ENCODE measurements around the gene PEAR1.

The PEAR1 gene, protein sequence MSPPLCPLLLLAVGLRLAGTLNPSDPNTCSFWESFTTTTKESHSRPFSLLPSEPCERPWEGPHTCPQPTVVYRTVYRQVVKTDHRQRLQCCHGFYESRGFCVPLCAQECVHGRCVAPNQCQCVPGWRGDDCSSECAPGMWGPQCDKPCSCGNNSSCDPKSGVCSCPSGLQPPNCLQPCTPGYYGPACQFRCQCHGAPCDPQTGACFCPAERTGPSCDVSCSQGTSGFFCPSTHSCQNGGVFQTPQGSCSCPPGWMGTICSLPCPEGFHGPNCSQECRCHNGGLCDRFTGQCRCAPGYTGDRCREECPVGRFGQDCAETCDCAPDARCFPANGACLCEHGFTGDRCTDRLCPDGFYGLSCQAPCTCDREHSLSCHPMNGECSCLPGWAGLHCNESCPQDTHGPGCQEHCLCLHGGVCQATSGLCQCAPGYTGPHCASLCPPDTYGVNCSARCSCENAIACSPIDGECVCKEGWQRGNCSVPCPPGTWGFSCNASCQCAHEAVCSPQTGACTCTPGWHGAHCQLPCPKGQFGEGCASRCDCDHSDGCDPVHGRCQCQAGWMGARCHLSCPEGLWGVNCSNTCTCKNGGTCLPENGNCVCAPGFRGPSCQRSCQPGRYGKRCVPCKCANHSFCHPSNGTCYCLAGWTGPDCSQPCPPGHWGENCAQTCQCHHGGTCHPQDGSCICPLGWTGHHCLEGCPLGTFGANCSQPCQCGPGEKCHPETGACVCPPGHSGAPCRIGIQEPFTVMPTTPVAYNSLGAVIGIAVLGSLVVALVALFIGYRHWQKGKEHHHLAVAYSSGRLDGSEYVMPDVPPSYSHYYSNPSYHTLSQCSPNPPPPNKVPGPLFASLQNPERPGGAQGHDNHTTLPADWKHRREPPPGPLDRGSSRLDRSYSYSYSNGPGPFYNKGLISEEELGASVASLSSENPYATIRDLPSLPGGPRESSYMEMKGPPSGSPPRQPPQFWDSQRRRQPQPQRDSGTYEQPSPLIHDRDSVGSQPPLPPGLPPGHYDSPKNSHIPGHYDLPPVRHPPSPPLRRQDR

DNA sequence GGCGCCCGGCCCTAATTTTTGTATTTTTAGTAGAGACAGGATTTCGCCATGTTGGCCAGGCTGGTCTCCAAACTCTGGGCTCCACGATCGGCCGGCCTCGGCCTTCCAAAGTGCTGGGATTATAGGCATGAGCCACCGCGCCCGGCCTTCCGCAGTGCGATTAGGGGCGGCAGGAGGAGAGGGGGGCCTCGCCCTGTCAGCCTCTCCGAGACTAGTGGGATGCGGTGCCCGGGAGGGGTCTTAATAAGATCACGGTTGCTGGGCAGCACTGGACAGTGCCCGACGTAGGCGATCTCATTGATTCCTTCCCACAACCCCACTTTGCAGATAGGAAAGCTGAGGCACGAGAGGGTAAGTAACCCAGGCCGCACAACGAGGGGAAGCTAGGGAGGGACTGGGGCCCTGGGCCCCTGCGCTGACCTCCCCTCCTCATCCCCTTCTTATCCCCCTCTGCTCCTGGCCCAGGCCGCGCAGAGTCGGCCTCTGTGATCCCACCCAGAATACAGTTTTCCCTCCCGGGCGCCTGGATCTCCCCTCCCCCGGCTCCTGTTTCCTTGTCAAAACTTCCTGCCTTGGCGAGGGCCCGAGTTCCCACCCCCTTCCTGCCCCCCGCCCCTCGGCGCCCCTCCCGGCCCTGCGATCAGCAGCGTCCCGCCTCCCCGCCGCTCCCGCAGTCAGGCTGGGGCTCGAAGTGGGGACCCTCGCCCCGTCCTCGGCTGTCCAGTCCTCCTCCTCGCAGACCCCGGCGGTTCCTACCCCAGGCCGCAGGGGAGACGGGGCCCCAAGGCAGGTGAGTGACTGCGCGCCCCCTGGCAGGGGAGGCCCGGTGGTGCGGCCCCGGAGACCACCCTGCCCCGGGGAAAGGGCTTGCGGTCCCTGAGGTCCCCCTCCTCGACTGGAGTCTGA, at the start of gene PEAR1:
Gene PEAR1, plus strand, starts transcription at position 671 of the 906 bp plus-strand sequence. CDS start 10,209 bp downstream, outside the sequence.
- DNase-seq: no peak

DNA sequence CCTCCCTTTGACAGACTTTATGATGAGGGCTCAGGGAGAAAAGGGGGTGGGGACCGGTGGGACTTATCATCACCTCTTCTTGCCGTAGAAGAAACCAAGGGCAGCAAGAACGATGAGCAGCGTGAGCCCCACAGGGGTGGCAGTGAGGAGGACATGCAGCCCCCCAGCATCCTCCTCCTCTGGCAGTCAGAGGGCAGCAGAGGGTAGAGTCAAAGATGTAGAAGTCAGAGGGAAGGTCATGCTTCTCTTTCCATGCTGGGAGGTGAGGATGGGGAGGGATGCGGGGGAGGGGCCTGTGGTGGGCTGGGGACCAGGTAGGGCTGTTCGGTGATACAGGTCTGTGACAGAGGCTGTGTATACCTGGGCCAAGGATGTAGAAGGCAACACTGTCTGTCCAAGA, 49.4 kb upstream of the PEAR1 start:
- DNase-seq: no peak

DNA sequence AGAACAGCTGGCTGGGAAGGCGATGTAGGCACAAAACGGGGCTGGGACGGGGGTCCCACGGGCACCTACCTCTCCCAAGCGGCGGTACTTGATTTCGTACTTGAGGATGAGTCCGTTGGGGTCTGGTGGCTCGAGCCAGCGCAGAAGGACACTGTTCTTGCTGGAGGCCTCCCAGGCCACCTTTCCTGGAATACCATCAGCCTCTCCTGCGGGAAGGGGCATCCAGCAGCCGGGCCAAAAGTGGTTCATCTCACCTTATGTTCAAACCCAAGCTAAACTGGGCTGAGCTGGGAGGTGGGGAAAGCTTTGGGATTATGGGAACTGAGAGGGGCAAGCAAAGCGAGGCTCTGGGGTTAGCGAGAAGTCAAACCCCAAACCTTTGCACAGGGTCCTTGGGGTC, 48.9 kb upstream of the PEAR1 start:
- DNase-seq: no peak

DNA sequence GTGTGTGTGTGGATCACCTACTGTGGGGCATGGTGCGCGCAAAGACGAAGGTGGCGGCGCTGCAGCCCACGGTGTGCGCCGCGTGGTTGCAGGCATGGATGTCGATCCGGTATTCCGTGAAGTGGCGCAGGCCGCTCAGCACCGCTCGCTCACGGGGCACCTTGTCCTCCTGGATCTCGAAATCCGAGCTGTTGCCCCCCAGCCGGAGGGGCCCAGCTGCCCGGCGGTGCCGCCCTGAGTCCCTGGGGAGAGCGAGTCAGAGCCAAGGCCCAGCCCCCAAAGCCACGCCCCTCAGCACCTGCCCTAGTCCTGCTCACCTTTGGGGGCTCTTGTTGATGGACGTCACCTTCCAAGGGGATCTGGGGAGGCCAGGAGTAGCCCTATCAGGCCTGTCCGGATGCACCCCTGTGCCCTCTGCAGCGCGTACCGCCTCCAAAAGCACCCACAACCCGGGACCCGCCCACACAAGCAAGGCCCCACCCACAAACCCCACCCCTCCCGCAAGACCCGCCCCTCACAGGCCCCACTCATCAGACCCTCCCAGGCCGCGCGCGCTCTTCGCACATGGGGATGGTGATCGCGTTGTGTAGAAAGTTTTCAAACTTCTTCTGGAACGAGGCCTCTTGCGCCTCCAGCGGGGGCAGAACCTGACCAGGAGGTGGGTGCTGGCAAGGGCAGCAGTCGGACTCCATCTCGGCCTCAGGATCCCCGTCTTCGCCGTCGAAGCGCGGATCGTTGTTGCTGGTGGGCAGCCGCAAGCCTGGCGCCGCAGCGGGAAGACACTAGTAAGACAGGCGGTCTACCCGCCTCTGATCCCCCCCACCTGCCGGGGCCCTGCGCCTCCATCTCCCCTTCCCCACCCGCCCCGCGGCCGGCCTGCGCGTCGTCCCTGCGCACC, 48.2 kb upstream of the PEAR1 start:
- no peak for DNase-seq

DNA sequence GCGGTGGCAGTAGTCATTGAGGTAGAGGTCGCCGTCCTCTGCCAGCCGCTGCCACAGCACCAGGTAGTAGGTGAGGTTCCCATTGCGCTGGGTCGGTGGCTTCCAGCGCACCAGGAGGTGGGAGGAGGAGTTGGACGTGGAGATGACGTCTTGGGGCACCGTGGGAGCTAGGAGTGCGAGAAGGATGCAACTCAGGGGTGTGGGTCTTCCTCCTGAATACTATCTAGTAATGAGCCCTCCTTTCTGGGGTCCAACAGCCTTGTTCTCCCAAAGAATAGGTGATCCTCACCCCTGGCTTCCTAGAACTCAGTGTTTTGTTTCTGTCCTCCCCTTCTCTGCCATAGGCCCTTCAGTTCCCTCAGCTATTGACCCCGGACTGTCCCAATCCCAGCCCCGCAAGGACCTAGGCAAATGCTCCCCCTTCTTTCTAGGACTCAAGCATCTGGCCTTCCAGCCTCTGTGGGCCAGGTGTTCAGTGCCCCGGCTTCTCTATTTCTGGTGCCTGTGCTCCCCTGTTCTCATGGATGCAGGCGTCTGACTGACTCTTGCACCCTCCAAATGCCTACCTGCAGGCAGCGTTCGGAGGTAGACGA, 47.5 kb upstream of the PEAR1 start:
- no peak for DNase-seq

DNA sequence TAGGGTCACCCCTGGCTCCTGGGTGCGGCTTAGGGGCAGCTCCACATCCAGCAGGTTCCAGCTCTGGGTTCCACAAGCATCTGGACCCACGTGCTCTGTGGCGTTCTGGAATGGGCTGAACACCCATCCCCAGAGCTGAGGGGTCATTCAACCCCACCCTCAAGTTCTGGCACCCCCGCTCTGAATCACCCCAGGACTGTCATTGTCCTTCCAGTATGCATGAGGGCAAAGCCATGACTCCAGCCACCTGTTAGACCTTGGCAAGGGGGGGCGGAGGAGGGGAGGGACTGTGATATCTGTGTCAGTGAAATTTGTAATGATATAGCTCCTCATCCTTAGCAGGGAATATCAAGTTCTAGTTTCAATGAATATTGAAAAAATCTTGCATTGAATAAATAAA, 46.9 kb upstream of the PEAR1 start:
- no peak for DNase-seq

DNA sequence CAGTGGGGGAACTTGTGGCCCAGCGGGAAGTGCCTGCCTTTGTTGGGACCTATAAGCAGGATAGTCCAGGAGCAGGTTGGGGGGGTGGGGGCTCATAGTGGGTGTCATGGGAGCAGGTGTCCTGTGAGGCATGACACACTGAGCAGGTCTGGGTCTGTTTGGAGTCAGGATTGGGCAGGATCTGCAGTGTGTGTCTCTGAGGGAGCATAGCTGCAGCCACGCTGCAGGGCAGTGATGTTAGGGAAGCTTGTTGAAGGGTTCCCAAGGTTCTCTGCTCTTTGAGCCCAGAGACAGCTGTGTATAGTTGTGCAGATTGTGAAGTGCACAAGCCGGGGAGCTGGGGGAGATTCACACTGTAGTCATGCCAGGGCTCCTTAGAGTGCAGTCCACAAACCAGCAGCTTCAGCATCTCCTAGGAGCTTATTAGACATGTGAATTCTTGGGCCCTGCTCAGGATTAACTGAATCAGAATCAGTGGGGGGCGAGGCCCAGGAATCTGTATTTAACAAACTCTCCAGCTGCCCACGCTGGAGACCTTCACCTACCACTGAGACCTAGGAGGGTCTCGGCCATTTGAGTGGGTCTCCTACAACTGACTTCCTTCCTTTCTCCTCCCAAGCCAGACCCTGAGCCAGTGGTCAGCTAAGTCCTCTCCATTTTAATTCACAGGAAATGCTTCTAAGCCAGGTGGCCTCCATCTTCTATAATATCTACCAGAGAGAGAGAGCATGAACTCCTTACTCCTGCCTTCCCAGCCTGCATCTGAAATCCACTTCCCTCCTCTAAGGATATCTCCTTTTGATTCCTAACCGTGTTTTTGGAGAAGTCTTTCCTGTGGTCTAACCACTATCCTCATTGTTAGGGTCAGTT, 45.7 kb upstream of the PEAR1 start:
- DNase-seq: no peak

DNA sequence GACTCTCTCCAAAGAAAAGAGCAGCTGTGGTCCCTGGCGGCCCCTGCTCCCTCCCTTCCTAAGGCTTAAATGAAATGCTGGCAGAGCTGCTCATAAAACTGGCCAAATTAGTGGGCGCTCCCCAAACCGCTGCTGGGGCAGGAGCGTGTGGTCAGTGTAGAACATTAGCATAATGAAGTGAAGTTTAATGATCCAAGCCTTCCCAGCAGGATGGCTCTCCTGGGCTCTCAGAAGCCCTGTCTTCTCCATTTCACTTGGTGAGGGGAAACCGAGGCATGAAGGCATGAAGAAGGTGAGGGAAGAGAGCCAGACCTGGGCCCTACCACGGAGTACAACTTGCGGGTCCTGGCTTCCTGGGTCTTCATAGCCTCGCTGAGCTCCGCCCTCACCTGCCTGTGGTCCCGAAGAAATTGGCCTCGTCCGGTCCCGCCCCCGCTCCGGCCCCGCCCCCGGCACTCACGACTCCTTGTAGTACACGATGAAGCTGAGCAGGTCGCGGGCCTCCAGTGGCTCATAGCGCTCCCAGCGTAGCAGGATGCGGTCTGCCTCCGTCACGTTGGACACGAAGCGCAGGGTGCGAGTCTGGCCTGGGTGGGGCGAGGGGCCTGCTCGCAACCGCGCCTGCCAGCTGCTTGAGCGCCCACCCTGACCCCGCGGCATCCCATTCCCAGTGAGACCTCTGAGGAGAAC, 44.9 kb upstream of the PEAR1 start:
- no peak for DNase-seq

DNA sequence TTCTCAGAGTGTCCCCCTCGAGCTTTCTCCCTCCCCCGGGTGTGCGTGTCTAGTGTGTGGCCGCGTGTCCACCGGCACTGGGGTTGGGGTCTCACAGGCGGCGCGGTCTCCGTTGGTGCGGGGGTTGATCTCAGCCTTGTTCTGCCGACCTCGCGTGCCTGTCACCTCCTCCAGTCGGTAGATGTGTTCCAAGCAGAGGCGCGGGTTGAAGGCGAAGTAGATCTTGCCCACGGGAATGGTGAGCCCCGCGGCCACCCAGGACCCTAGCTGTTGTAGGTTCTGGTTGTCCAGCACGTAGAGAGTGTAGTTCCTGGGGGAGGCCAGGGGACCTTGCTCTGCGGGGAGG, 44.4 kb upstream of the PEAR1 start:
- no peak for DNase-seq

DNA sequence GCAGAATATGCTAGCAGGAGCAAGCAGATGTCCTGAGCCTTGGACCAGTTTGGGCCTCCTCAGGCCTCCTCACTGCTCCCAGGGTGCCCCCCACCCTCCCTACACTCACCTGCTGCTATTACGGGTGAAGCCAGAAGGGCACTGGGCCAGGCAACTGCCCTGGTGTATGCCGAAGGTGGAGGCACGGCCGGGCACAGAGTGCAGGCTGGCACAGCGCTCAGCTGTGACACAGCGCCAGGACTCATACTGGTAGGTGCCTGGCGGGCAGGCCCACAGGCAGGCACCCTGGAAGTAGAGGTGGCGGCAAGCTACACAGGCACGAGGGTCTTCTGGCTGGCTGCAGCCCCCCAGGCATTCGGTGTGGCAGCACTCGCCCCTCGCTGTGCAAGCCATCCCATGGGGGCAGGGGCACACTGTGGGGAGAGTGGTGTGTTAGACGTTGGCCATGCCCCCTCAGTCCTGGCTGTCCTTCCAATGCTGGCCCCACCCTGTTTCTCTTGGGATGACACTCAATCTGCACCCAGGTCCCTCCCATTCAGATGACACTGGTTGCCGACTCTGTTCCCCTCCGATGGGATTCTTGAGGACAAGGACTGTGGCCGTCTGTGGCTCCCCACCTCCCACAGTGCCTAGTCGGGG, 41.6 kb upstream of the PEAR1 start:
- no peak for DNase-seq

DNA sequence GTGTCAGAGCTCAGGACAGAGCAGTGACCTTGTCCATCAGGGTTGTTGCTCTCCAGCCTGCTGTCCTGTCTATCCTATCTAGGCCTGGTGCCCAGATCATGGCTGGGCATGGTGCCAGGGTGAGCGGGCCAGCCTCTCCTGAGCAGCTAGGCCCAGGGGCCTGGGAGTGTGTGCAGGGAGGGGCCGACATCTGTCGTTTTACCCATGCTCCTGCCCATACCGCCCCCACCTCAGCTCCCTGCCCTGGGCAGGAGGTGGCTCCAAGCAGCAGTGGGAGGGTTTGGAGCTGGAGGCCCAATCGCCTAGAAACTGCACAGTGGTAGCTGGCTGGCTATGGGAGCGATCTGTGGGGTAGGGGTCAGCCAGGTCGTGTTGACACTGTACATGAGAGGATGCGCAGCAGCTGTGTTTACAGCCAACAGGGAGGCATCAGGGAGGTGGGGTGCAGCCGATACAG, 41.1 kb upstream of the PEAR1 start:
- peak; percentile 60 for DNase-seq

DNA sequence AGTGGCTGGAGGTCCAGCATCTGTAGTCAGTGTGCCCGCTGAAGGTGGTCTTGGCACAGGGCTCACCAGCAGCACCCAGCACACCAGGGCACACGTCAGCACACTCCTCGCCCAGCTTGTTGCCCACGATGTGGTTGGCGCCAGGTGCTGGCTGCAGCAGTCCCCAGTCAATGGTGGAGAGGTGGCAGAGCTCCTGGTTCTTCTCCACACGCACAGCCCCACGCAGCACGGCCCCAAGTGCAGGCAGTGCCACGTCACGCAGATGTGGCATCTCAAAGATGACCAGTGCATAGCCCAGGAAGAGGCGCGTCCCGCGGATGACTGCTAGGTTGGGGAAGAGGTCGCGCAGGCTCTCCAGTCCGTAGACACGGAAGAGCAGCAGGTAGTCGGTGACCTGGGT, 39.8 kb upstream of the PEAR1 start:
- DNase-seq: no peak

DNA sequence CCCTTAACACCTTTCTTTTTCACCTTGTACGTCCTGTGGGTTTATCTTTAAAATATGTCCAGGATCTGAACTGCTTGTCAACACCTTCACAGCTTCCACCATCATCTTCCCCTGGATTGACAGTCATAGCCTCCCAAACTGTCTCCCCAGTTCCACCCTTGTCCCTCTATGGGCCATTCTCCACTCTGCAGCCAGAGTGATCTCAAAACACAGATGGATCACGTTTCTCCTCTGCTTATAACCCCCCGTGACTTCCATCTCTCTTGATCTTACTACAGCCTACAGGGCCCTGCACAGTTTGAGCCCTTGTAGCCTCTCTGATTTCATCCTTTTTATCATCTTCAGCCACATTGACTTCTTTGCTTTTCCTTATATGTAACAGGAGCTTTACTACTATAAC, 38.9 kb upstream of the PEAR1 start:
- no peak for DNase-seq

DNA sequence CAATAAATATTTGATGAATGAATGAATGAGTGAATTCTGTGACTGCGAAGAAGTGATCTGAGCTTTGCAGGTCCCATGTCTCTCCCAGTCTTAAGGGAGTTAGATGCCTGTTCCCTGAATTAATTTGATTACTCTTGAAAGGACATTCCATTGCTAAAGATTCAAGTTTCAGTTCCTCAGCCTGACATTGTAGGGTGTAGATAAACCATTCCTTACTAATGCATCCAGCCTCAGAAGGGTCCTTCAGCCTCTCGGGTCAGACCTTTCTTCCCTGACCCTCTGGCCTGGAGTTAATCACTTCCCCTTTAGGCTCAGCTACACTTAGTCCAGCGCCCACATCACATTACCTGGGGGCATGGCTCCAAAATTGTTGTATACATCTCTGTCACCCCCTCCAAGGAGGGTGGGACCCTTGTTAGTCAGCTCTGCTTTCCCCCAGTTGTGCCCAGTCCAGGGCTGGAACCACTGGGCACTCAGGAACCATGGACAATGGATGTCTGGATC, 37.2 kb upstream of the PEAR1 start:
- no peak for DNase-seq

DNA sequence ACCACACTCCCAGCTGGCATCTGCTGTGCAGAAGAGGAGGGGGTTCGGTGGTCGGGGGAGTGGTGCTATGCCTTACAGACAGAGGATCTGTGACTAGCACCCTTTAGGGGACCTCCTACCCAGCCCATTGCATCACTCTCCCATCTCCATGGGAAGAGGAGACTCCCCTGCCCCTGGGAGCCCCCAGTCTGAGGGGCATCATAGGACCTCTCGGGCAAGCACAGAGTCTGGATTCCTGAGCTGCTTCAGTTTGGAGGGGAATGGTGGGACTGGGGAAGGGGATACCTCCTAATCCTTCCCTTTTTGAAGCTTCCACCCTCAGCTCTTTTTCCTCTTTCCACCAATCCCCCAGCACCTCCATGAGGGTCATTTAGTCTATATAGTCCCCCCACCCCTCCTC, 36.0 kb upstream of the PEAR1 start:
- DNase-seq: no peak

DNA sequence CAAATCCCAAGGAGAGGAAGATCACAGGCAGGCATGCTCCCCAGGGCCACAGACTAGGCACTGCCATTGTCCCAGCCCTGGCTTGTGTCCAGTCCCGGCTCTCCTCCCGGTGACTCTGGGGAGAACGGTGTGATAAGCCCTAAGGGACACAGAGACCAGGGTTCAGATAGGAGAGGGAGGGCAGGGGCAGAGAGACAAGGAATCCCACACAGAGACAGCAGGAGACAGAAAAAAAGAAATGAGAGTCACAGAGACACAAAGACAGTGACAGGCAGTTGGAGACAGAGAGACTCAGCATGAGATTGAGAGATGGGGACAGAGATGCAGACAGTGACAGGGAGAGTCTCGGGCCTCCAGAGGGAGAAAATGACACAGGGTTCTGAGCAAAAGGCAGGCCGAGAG, 35.0 kb upstream of the PEAR1 start:
- DNase-seq: no peak

DNA sequence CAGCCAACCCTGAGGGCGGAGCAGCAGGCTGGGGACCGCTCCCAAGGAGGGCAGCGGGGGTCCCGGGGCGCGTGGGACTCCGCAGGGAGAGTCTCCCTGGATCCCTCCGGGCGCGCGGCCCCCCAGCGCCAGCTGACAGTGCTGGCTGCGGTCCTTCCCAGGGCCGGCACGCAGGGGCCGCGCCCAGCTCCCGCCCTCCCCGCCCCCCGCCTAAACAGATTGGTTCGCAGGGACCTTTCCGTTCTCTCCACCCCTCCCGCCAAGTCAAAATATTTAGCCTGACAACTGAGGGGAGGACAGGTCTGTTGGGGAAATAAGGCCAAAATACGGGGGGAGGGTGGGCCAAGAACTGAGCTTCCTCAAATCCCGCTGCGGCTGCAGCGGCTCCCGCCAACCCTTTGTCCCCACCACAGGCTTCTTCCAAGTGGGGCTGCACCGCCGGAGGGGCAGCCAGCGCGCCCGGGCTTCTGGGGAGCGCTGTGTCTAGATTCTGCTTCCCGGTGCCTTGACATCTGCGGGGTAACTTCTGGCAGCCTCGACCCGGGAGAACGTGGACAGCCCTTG, 34.5 kb upstream of the PEAR1 start, which contains the start of gene INSRR:
Gene INSRR, minus strand, starts transcription at position 159 of the 564 bp plus-strand sequence. CDS start 496 bp downstream, outside the sequence.
- DNase-seq: no peak

DNA sequence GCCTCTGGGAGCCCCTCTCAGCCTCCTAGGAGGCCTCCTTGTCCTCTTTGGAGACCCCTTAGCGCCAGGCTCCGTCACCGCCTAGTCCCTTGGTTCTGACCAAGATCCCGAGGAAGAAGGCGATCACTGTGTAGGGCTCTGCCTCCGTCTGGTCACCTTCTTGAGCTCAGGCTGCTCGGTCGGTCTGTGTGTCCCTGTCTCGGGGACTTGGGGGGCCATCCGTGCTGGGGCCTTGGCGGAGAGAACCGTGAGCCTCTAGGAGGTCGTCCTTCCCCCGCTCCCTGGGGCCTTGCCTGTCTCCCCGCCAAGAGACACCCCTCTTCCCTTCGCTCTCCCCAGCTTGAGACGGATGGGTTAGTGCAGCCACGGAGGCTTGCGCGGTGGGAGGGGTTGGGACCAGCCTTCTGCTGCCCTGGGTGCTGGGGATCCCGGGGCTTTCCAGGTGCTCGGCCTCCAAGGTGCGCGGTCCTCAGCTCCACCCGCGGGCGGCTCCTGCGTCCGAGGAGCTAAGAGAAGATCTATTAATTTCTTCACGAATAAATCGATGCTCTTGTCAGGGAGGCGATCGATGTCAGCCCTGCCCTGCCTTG, 33.9 kb upstream of the PEAR1 start:
- DNase-seq: no peak
